ENCODE results near the gene LRRC57.

GRCh38 chr15:42584031-42584765, 35.6 kb upstream of the LRRC57 start:
- TF ChIP-seq POLR2A (IDR thresholded peaks at IDR 0.05; ENCODE audit: low read depth), result no peak
- TF ChIP-seq CTCF (IDR thresholded peaks at IDR 0.05), result no peak
- no peak for TF ChIP-seq POLR2AphosphoS5 (IDR thresholded peaks at IDR 0.05)
